GM10248 (cell line): ENCODE data around the gene ADAM33.

ENCODE experiments used
- CTCF ChIA-PET: fragments of 300-600 bp; sonication (Branson Sonifier 250); formaldehyde crosslinking; extraction: SDS; loops from one replicate; lab custom pipeline; 2021; ENCODE audit warnings: antibody characterized with exemption; lab: Yijun Ruan, JAX
- POLR2A ChIA-PET: fragments of 350-650 bp; sonication (Branson Sonifier 250); formaldehyde crosslinking; extraction: SDS; loops from one replicate; lab custom pipeline; 2020; ENCODE audit warnings: antibody characterized with exemption; lab: Yijun Ruan, JAX
- DNase-seq: peaks from one replicate; pipeline ENCODE4 v3.0.0; 2012; ENCODE audit errors: extremely low spot score
- TF ChIP-seq, protein P1 (sequence below): IDR thresholded peaks from 2 replicates; pipeline ENCODE4 v1.5.1; 2012; ENCODE audit warnings: mild to moderate bottlenecking, low read depth; ENCODE audit errors: extremely low read depth, missing control alignments, control extremely low read depth

ADAM33 gene

DNA sequence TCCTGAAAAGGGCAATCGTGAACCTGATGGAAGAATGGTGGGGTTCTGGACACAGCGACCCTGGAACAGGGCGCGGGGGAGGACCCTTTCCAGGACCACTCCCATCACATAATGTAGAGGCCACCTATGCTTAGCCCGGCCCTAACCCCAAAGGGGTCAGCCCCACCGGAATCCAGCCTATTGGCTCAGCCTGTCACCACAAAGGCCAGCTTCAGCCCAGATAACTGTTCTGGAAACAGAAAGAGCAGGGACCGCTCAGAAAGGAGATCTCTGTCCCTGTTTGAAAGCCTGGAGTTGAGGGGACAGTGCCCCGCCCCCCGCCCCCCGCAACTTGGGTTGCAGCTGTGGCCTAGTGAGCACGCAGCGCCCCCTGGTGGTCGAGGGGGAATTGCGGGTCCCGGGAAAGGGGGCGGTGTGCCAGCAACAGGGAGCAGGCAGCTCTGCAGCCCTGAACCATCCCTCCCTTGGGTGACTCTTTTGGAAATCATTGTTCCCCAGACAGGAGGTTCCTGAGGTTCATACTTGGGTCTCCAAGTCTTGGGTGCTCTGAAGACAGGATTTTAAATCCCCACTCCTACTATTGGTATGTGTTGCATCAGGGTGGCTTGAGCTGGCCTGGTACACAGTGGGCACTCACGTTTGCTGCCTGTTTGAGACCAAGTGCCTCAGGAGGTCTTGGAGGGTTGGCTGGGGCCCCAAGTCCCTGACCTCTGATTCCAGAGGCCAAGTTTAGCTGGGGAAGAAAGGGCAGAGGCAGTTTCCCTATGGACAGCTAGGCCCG, 29.1 kb upstream of the ADAM33 start:
- ChIA-PET CTCF (interaction anchor here (0.6 to 5.5 kb wide), 43 partner anchors 9 to 500 kb away, joined by 3 to 69 read pairs (median 4); partner anchors contain the start of gene ADISSP), POLR2A (no interaction called here)
- TF ChIP-seq, protein P1, sequence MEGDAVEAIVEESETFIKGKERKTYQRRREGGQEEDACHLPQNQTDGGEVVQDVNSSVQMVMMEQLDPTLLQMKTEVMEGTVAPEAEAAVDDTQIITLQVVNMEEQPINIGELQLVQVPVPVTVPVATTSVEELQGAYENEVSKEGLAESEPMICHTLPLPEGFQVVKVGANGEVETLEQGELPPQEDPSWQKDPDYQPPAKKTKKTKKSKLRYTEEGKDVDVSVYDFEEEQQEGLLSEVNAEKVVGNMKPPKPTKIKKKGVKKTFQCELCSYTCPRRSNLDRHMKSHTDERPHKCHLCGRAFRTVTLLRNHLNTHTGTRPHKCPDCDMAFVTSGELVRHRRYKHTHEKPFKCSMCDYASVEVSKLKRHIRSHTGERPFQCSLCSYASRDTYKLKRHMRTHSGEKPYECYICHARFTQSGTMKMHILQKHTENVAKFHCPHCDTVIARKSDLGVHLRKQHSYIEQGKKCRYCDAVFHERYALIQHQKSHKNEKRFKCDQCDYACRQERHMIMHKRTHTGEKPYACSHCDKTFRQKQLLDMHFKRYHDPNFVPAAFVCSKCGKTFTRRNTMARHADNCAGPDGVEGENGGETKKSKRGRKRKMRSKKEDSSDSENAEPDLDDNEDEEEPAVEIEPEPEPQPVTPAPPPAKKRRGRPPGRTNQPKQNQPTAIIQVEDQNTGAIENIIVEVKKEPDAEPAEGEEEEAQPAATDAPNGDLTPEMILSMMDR: peak; percentile 96
- DNase-seq: peak; percentile 89

DNA sequence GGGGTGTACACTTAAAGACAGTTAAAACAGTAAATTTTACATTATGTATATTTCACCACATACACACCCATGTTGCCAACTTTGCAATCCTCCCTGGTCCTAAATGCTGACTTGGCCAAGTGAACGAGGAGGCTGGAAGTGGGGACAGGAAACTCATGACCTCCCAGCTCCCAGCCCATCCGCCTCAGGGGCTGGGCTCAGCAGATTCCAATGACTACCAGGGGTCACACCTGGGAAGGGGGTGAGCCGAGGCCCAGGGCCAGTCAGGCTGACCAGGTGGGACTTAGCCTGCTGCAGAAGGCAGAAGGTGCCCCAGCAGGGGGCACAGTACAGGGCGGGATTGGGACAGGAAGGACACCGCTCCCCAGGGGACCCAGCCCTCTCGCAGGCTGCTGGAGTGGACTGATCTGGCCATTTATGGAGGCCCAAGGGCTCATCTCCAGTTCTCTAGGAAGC, 28.2 kb upstream of the ADAM33 start:
- POLR2A ChIA-PET: no interaction called here
- CTCF ChIA-PET: interaction anchor here (0.6 to 5.5 kb wide), 28 partner anchors 10 to 501 kb away, joined by 3 to 69 read pairs (median 5); partner anchors contain the start of gene ADISSP
- TF ChIP-seq, protein P1: no peak
- no peak for DNase-seq

DNA sequence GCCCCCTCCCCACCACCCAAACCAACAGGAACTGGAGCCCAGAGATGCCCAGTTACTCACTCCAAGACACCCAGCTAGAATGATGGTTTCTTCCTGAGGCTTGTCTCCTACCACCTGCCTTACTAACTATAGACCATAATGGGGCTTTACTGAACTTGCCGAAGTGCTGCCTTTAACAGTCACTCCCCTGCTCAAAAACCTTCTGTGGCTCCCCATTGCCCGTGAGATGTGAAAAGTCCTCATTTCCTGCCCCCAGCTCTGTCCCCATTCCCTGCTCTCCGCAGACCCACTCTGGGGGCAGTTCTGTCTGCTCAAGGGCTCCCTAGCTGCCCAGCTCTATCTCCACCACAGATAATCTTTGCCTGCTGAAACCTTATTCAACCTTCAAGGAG, 25.7 kb upstream of the ADAM33 start:
- ChIA-PET CTCF (interaction anchor here (0.9 to 5.5 kb wide), 5 partner anchors 9 to 145 kb away, joined by 3 to 69 read pairs (median 9); no protein-coding TSS in a partner anchor), POLR2A (interaction anchor here (0.6 kb wide), 2 partner anchors 54 to 945 kb away, joined by 3 to 9 read pairs; no protein-coding TSS in a partner anchor)
- DNase-seq: no peak
- TF ChIP-seq, protein P1: no peak

DNA sequence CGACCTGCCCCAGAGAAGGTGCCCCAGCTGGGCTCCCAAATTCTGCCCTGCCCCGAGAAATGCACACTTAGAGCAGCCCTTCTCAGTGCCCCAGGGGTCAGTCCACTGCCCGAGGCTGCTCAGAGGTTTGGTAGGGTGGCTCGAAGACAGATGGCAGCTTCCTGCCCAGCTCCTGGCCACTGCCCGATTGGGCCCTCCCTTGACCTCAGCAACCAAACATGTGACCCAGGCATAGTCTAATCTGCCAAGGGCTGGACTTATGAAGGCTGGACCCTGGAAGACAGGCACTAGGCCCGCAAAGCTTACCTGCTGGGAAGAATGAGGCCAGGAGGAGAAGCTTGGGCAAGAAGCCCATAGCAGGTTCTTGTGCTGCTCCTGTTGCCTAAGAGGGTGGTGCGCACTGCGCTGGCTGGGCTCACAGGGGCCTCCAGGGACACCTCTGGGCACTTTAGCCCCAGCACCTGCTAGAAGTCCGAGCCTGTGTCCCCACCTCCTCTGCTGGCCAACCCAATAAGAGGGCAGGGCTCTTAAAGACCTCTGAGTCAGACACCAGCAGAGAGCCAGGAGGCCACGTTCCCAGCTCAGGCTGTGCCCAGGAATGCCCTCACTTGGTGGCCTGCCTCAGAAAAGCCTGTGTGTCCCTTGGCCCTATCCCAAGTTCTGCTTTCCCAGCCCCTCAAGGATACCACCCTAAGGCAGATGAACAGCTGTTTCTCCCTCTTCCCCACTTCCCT, 25.1 kb upstream of the ADAM33 start:
- DNase-seq: no peak
- CTCF ChIA-PET: interaction anchor here (1.5 to 5.5 kb wide), 4 partner anchors 9 to 144 kb away, joined by 3 to 69 read pairs (median 9); no protein-coding TSS in a partner anchor
- POLR2A ChIA-PET: interaction anchor here (0.6 kb wide), 2 partner anchors 54 to 147 kb away, joined by 4 to 9 read pairs; no protein-coding TSS in a partner anchor
- TF ChIP-seq, protein P1: no peak

DNA sequence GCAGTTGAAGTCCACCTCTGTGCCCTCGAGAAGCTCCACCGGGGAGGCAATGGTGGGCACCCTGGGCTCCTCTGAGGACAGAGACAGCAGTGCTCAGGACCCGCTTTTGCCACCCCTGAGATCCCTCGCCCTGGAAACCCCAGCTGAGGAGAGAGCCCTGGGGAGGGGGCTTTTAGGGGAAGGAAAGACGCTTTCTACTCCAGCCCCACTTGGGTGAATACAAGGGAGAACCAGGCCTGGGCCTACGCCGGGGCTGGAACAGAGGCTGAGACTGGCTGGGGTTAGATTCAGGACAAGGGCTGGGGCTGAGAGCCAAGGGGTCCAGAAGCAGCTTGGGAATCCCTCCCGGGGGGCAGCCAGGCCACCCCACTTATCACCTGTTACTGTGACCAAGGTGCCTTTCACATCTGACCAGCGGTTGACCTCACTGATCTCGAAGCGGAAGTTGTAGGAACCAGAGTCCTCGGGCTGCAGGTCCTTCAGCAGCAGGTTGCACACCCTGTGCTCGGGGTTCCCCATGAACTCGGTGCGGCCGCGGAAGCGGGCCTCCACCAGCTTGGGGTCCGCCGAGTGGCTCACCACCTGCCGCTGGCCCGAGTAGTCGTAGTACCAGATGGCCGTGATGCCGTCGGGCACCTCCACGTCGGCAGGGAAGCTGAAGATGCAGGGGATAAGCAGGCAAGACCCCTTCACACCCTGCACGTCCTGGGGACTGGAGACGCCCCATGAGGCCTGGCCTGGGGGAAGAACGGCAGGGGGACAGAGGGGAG, 24.3 kb upstream of the ADAM33 start:
- CTCF ChIA-PET: interaction anchor here (3.3 to 5.5 kb wide), 2 partner anchors 10 to 28 kb away, joined by 9 to 69 read pairs; no protein-coding TSS in a partner anchor
- no peak for DNase-seq
- POLR2A ChIA-PET: interaction anchor here (0.6 kb wide), 1 partner anchor 148 kb away, joined by 4 read pairs; no protein-coding TSS in a partner anchor
- TF ChIP-seq, protein P1: no peak
